ENCODE results near the gene TBC1D25. TPM values are rescaled to one million over a fixed set of nuclear protein-coding genes. Genes with fewer than 3 reads are reported as not detected.
"Not testable (repeated sequence)": the region's sequence is repeated elsewhere in the genome, so short reads cannot be mapped to it uniquely, and the experiment has no call there.

Gene TBC1D25
- total RNA-seq, 2 experiments from 2014 or later = 12.0 to 12.3 TPM

DNA sequence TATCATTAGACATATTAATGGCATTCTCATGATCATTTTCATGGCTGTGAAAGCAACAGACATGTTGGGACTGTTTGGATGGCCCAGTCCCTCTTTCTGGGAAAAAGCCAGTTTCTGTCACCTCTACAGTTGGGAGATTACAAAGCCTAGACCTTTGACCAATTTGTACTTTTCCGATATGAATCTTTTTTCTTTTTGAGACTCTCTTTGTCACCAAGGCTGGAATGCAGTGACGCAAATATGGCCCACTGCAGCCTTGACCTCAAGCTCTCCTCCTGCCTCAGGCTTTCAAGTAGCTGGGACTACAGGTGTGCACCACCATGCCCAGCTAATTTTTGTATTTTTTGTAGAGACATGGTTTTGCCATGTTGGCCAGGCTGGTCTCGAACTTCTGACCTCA lies 9.4 kb downstream of the TBC1D25 start:
- CTCF ChIA-PET = no interaction called here
- POLR2A ChIA-PET = interaction anchor here (0.5 kb wide), 1 partner anchor 16 kb away, joined by 3 read pairs; no protein-coding TSS in a partner anchor

DNA sequence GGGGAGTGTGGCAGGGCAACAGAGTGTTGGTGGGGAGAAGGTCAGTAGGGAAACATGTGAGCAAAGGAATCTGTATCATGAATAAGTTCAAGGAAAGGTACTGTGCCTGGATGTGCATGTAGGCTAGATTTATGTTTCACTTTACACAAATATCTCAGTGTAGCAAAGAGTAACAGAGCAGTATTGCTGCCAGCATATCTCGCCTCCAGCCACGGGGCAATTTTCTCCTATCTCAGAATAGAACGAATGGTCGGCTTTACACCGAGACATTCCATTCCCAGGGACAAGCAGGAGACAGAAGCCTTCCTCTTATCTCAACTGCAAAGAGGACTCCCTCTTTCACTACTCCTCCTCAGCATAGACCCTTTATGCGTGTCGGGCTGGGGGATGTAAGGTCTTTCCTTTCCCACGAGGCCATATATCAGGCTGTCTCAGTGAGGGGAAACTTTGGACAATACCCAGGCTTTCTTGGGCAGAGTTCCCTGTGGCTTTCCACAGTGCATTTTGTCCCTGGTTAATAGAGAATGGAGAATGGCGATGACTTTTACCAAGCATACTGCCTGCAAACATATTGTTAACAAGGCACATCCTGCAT lies 16.3 kb downstream of the TBC1D25 start:
- CTCF ChIA-PET, POLR2A ChIA-PET: not testable (repeated sequence)

DNA sequence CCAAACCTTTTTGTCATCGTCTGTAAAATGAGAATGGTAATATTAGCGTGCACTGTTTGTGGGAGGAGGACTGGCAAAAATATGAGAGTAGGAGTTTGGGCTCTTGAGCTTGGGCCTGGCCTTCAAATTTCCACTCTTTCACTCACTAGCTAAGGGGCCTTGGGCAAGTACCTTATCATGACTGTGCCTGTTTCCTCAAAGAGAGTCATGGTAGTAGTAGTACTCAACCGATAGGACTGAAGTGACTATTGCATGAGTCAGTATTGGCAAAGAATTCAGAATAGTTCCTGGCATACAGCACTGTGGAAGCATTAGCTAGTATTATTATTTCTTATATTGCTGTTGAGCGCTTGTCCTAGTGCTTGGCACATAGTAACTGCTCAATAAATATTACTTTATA lies 18.8 kb downstream of the TBC1D25 start:
- POLR2A ChIA-PET = interaction anchor here (0.7 to 1.1 kb wide), 2 partner anchors 11 to 18 kb away, joined by 3 to 4 read pairs; partner anchors contain the start of gene TBC1D25
- CTCF ChIA-PET = no interaction called here

DNA sequence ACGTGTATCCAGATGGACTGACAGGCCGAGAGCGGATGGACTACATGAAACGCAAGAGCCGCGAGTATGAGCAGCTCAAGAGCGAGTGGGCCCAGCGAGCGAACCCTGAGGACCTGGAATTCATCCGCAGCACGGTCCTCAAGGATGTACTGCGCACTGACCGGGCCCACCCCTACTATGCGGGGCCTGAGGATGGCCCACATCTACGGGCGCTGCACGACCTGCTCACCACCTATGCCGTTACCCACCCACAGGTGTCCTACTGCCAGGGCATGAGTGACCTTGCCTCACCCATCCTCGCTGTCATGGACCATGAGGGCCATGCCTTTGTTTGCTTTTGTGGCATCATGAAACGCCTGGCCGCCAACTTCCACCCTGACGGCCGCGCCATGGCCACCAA lies 20.1 kb downstream of the TBC1D25 start:
- CTCF ChIA-PET = no interaction called here
- POLR2A ChIA-PET = no interaction called here

DNA sequence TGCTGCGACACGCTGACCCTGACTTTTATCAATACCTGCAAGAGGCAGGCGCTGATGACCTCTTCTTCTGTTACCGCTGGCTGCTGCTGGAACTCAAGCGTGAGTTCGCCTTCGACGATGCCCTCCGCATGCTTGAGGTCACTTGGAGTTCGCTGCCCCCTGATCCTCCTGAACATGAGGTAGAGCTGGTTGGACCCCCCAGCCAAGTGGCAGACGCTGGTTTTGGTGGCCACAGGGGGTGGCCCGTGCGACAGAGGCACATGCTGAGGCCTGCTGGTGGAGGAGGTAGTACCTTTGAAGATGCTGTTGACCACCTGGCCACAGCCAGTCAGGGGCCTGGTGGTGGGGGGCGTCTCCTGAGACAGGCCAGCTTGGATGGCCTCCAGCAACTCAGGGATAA lies 20.5 kb downstream of the TBC1D25 start:
- ChIA-PET CTCF (no interaction called here), POLR2A (no interaction called here)

DNA sequence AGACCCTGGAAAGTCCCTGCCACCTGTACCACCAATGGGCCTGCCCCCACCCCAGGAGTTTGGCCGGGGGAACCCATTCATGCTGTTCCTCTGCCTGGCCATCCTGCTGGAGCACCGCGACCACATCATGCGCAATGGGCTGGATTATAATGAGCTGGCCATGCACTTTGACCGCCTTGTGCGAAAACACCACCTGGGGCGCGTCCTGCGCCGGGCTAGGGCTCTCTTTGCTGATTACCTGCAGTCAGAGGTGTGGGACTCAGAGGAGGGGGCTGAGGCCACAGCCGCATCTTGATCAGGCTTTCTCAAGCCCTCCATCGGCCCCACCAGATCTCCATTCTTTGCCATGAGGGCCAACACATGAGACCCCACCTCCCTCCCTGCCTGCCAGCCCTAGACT lies 21.2 kb downstream of the TBC1D25 start:
- CTCF ChIA-PET = no interaction called here
- POLR2A ChIA-PET = no interaction called here

DNA sequence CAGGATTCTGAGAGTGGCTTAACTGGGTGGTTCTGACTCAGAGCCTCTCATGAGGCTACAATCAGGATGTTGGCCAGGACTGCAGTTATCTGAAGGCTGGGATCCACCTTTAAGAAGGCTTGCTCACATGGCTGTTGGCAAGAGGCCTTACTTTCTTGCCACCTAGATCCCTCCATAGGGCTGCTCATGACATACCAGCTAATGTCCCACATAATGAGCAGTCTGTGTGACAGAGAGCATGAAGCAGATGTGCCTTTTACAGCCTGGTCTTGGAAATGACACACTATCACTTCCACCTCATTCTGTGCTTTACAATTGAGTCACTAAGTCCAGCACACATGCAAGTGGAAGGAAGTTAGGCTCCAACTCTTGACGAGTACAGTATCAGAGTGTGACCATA lies 30.4 kb downstream of the TBC1D25 start:
- CTCF ChIA-PET = no interaction called here
- POLR2A ChIA-PET = interaction anchor here (0.6 to 0.7 kb wide), 3 partner anchors 12 to 30 kb away, joined by 3 to 4 read pairs (median 3); partner anchors contain the start of gene TBC1D25

DNA sequence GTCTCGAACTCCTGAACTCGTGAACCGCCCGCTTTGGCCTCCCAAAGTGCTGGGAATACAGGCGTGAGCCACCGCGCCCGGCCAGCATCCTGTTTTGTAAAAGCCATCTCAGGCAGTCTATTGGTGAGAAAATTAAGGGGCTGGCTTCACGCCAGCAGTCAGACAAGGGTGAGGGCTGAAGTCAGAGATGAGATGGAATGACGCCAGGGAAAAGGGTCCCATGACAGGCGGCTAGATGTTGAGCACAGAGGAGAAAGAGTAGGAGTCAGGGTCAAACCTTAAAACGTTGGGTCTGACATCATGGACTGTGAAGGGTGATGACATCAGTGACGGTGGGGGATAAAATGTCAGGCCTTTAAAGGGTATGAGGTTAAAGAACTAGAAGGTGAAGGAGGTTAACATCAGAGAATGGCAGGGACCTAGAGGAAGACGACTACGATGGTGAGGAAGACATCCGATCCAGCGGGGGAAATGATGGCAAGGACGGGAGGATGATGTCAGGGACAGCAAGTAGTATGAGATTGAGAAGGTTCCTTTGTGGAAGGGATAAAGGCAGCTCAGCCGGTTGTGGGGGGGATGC lies 34.3 kb downstream of the TBC1D25 start:
- POLR2A ChIA-PET = interaction anchor here (0.6 to 1.3 kb wide), 4 partner anchors 8 to 333 kb away, joined by 3 to 6 read pairs (median 4); partner anchors contain the start of genes EBP and TBC1D25
- CTCF ChIA-PET = interaction anchor here (0.7 kb wide), 1 partner anchor 34 kb away, joined by 3 read pairs; the partner anchor contains the start of gene TBC1D25

DNA sequence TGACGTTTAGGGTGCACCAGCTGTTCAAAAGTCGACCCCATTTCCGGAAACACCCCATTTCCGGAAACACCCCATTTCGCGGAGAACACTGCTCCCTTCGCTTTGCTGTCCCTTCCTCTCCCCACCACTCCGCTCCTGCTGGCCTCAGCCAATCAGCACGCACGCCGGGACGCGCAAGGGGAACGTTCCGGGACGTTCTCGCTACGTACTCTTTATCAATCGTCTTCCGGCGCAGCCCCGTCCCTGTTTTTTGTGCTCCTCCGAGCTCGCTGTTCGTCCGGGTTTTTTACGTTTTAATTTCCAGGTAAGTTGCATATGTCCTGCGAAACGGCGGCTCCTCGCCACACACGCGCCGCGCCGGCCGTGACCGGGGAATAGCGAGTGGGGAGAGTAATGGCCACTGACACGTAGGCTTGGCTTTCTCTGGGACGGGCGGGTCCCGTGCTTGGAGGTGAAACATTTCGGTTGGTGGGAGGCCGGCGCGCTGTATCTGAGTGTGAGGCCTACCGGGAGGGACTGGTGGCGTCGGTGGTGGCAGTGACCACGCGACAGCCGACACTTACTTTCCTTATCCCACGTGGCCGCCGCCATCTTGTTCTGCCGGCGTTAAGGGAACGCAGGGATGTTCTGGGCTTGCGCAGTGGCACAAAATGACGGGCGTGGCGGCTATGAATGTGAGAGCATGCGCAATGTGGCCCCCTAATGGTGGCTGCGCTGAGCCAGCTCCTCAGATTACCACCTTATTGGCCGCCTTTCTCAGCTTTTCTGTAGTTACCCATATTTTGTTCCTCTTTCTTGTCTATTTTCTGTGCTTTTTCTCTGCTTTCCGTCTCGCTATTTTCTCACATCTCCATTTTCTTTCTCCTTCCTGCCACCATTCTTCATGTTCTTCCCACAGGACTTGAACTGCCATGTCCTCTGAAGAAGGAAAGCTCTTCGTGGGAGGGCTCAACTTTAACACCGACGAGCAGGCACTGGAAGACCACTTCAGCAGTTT lies 35.1 kb downstream of the TBC1D25 start, which contains the start of gene RBM3:
TSS of gene RBM3 (plus strand) at position 215 of the 997 bp plus-strand sequence. CDS start at position 912, 697 bp downstream.
- POLR2A ChIA-PET = interaction anchor here (0.6 to 1.3 kb wide), 7 partner anchors 9 to 107 kb away, joined by 3 to 6 read pairs (median 3); partner anchors contain the start of genes EBP and TBC1D25
- CTCF ChIA-PET = interaction anchor here (0.7 kb wide), 1 partner anchor 35 kb away, joined by 3 read pairs; the partner anchor contains the start of gene TBC1D25

DNA sequence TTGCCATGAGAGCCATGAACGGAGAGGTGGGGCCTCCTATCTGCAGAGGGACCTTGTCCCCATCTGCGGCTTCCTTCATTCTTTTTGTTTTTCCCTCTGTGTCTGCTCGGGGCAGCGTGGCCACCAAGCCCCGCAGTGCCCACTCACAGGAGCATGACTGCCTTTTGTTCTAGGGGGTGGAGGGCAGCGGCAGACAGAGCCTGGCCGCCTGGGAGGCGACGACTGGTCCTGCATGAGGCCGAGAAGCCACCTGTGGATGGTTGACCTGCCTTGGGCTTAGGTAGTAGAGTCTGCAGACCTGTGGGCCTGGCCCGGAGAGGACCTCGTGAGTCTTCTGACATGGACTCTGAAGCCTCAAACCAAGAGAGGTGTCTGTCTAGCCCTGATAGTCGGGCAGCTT lies 36.1 kb downstream of the TBC1D25 start:
- CTCF ChIA-PET = interaction anchor here (0.8 kb wide), 1 partner anchor 36 kb away, joined by 4 read pairs; the partner anchor contains the start of gene TBC1D25
- POLR2A ChIA-PET = interaction anchor here (0.9 kb wide), 1 partner anchor 108 kb away, joined by 3 read pairs; no protein-coding TSS in a partner anchor

DNA sequence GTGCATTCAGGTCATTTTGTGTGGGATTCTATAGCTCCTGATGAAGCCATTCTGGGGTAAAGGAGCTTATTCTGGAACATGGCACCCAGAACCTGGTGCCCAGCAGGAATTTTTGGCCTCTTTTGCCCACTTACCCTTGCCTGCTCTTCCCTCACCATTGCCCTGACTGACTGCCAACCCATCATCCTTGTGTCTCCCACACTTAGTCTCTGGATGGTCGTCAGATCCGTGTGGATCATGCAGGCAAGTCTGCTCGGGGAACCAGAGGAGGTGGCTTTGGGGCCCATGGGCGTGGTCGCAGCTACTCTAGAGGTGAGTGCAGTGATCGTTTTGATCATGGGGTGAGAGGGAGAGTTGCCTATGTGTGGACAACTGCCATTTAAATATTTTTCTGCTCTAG lies 36.6 kb downstream of the TBC1D25 start:
- ChIA-PET POLR2A (no interaction called here), CTCF (interaction anchor here (0.8 kb wide), 1 partner anchor 36 kb away, joined by 4 read pairs; the partner anchor contains the start of gene TBC1D25)

DNA sequence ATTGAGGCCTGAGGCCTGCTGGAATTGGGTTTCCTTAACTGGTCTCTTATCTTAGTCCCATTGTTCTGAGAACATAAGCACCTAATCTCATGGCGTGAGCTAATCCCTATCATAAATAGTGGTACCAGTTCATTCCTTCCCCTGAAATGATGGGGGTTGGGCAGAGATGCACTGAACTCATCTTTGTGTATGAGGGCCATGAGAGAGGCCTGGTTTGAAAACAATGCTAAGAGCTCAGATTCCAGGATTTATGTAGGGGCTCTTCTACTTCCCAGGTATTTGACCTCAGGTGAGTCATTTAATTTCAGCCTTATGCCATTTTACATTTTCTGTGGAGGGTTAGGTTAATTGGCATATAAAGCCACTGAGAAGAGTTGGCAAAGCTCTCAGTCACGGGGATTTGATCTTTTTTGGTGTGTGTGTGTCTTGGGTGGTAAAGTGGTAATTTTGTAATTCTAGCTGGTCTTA lies 39.2 kb downstream of the TBC1D25 start:
- POLR2A ChIA-PET = interaction anchor here (0.5 to 1.0 kb wide), 3 partner anchors 17 to 439 kb away, joined by 3 read pairs; partner anchors contain the start of gene TBC1D25
- CTCF ChIA-PET = no interaction called here

DNA sequence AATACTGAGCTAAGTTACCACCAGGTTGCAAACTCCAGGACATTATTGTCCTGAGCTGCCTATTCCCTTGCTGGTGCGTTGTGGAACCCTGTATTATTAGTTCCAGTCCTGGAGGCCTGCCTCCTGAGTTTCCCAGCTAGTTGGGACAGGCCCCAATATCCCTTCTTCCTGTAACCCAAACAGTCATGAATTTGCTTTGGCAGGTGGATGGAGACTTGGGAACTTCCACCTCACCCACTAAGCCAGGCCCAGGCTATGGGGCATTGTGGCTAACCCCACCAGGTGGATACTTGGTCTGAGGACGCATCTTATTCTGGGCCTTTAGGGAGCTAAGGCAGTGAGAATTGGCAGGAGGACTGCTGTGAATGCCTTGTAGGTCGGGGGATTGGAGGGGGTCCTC lies 39.7 kb downstream of the TBC1D25 start:
- CTCF ChIA-PET = no interaction called here

DNA sequence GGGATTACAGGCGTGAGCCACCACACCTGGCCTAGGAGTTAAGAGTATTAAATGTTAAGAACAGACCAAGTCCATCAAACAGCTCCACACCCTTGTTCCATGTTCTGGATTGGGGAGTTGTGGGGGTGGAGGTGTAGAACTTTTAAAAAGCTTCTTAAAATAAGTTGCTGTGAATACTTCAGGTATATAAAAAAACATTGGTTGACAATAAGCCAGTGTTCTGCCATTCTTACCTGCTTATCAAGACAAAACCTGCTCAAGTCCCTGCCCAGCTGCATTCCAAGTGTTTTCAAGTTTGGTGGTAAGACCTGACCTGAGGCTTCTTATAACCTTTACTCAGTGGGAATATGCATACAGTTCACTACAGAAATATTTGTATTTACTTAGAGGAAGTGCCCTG lies 41.1 kb downstream of the TBC1D25 start:
- POLR2A ChIA-PET = interaction anchor here (1.2 kb wide), 1 partner anchor 16 kb away, joined by 8 read pairs; no protein-coding TSS in a partner anchor
- CTCF ChIA-PET = no interaction called here

More for the DNA sequence above, 39.7 kb downstream of the TBC1D25 start:
- POLR2A ChIA-PET = interaction anchor here (0.8 to 1.0 kb wide), 2 partner anchors 17 to 40 kb away, joined by 3 read pairs; partner anchors contain the start of gene TBC1D25

DNA sequence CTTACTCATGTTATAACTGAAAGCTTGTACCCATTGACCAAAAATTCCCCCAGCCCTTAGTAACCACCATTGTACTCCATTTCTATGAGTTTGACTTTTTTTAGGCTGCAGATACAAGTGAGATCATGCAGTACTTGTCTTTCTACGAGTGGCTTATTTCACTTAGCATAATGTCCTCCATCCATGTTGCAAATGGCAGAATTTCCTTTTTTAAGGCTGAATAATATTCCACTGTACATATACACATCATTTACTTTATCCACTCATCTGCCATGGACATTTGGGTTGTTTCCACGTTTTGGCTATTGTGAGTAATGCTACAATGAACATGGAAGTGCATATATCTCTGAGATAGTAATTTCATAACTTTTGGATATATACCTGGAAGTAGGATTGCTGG lies 45.2 kb downstream of the TBC1D25 start:
- POLR2A ChIA-PET = no interaction called here
- CTCF ChIA-PET = no interaction called here

DNA sequence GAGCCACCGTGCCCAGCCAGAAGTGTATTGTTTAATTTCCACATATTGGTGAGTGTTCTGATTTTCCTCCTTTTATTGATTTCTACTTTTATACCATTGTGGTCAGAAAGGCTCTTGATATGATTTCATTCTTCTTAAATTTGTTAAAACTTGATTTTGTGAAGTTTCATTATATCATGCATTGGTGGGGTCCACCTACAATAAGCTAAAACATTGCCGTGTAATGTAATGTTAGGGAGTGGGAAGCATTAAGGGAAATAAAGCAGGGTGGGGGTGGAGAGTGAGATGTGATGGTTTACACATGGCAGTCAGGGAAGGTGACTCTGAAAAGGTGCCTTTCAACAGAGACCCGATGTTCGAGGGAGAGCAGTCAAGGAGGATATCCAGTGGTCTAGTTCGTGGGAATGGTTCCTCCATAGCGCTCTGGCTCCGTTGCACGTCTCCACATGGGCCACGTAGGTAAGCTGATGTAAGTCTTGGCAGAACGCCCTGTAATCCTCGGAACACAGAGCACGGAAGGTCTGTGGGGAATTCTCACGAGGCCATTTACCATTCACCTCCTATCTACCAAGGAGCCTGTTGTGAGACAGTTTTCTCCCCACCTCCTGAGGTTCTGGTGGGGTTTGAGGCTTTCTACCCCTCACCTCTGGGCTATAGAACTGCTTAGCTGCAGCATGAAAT lies 50.1 kb downstream of the TBC1D25 start:
- ChIA-PET CTCF (no interaction called here), POLR2A (interaction anchor here (0.6 kb wide), 1 partner anchor 67 kb away, joined by 3 read pairs; no protein-coding TSS in a partner anchor)

DNA sequence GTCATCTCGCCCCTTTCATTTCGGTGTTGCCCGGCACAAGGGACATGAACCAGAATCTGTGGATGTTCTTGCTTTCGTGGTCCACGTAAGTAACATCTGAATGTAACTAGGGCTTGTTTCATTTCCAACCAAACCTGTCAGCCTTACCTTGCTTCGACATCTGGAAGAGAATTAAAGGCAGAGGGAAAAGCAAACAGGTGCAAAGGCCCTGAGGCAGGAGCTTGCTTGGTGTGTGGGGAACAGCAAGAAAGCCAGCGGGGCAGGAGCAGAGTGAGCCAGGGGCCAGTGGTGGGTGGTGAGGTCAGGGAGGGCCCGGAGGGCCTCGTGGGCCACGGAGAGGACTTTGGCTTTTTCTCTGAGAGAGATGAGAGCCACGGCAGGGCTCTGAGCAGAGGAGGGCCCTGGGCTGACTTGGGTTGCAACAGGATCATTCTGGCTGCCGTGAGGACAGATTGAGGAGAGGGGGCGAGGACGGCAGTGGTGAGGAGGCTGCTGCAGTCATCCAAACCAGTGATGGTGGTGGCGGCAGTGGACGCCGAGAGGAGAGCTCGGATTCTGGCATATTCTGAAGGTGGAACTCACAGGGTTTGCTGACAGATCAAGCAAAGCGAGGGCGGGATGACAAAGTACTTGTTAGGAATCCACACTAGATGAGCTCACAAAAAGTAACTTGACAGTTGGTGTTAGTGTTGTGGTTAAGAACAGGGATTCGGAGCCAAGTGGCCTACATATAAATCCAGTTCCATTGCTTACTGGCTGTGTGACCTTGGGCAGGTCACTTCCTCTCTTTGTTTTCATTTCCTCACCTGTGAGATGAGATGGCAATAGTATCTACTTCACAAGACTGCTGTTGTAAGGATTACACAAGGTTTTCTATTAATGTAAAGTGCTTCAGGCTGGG lies 50.9 kb downstream of the TBC1D25 start:
- POLR2A ChIA-PET = no interaction called here
- CTCF ChIA-PET = no interaction called here

DNA sequence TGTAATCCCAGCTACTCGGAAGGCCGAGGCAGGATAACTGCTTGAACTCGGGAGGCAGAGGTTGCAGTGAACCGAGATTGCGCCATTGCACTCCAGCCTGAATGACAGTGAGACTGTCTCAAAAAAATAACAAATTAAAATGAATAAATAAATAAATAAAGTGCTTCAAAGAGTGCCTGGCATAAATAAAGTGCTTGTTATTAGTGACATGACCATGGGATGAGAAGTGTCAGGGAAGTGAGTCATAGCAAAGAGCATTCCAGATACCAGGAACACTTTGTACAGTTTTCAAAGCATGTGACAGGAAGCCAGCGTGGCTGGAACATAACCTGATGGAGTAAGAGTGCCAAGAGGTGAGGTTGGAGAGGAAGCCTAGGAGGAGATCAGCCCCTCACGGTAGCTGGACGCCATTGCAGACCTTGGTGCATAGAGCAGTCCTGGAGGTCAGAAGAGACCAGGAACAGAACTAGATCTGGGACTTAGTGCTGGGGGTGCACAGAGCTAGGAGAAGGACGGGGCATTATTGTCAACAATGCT lies 51.8 kb downstream of the TBC1D25 start:
- POLR2A ChIA-PET = no interaction called here
- CTCF ChIA-PET = no interaction called here

Measured in activated CD8-positive, alpha-beta memory T cell treated with anti-CD3 and anti-CD28 coated beads for 36 hours (primary cell).